Motor neuron (in vitro differentiated cells): ENCODE measurements around the gene STAP1. TPM values are rescaled to one million over a fixed set of nuclear protein-coding genes. Genes with fewer than 3 reads are reported as not detected.
"Not testable (repeated sequence)": the region's sequence is repeated elsewhere in the genome, so short reads cannot be mapped to it uniquely, and the experiment has no call there.

Source experiments
- ATAC-seq, 8 experiments: fragments of 200-7000 bp; cut with Tn5 transposase; replicated peaks in 6 of 8; 2 replicates each; pipeline ENCODE4 v1.8.0; 2021; ENCODE audit warnings: mild to moderate bottlenecking in 8 of 8, moderate library complexity in 8 of 8
- H3K27ac ChIP-seq, 2 donors: fragments of 250-450 bp; sonication (Bioruptor Pico); 2 replicates each; pipeline ENCODE4 v1.9.0; 2021; ENCODE audit warnings: antibody characterized with exemption in 2 of 2, mild to moderate bottlenecking in 2 of 2, moderate library complexity in 1 of 2
- H3K4me1 ChIP-seq, 2 donors: fragments of 250-450 bp; sonication (Bioruptor Pico); replicated peaks in 1 of 2; 2 replicates each; pipeline ENCODE4 v1.6.1; 2021; ENCODE audit warnings: antibody characterized with exemption in 2 of 2, mild to moderate bottlenecking in 2 of 2, moderate library complexity in 1 of 2
- H3K4me3 ChIP-seq, 5 donors: fragments of 250-450 bp; sonication (Bioruptor Pico); 2 replicates each; pipeline ENCODE4 v1.9.0; 2021; ENCODE audit warnings: antibody characterized with exemption in 5 of 5, mild to moderate bottlenecking in 5 of 5, moderate library complexity in 4 of 5
- WGBS, 10 experiments: fragments of 450-650 bp; shearing (Covaris generic); methylation state at CpG; one replicate each; pipeline ENCODE4 v1.0.0; 2022; 5-methylcytosine and 5-hydroxymethylcytosine counted together
- in situ Hi-C, 9 experiments: fragments of 400-800 bp; cut with MboI; loops; one replicate each; pipeline ENCODE4 v1.15.0; 2021; ENCODE audit warnings: low sequenced_read_pairs in 9 of 9, low pct_unique_long_range_greater_than_20kb in 2 of 9; ENCODE audit not compliant: unreplicated experiment in 9 of 9
- total RNA-seq, 8 experiments: library from RNA; unstranded; fragments of 300-600 nt; gene quantifications; 2 replicates each; pipeline versions ENCODE4 v1.2.3 to v1.2.4, GENCODE V29; 2022

STAP1 gene
- total RNA-seq, 8 experiments from 2014 or later: 0.05 to 0.50 (median 0.14) TPM; not detected in 5

- in situ Hi-C loops: no loop called here
- peak; percentile 96 to 99 (median 99) for ATAC-seq
- Histone ChIP-seq H3K4me3 (peak within 1 kb of the TSS; percentile 52 to 72 (median 57)), H3K4me1 (peaks cover 2 to 11% of the 10 kb centered on the region in 2 donors), H3K27ac (peak within 1 kb of the TSS; percentile 69 to 81)
- WGBS, 10 experiments: 0 to 40% (median 1%) methylated on average over 2 to 26 of the region's 53 CpGs; no CpG with 5 or more reads in 1 of the 10 experiments
Observed at GRCh38 chr4:67545199-67546003, 13.1 kb upstream of the STAP1 start, which contains the start of gene CENPC. CENPC (minus strand) TSS chr4:67545503; CDS start chr4:67545355, 148 bp downstream.

GRCh38 chr4:67546004-67546356 is 12.5 kb upstream of the STAP1 start:
- 0 to 60% (median 38%) methylated on average over 1 to 4 of the region's 4 CpGs for whole genome bisulfite sequencing, 10 experiments
- no peak for ATAC-seq
- Histone ChIP-seq H3K4me3 (peak overlapping the region; percentile 52 to 72 (median 57)), H3K27ac (no peak overlapping the region), H3K4me1 (peaks cover 2 to 11% of the 10 kb centered on the region in 2 donors)
- in situ Hi-C loops: no loop called here

GRCh38 chr4:67546971-67547370 is 11.6 kb upstream of the STAP1 start:
- Histone ChIP-seq H3K4me3 (no peak overlapping the region), H3K27ac (no peak overlapping the region), H3K4me1 (peaks cover 2 to 11% of the 10 kb centered on the region in 2 donors)
- in situ Hi-C loops: no loop called here
- WGBS, 10 experiments: 24 to 100% (median 77%) methylated on average over 1 to 4 of the region's 4 CpGs
- no peak for ATAC-seq

DNA sequence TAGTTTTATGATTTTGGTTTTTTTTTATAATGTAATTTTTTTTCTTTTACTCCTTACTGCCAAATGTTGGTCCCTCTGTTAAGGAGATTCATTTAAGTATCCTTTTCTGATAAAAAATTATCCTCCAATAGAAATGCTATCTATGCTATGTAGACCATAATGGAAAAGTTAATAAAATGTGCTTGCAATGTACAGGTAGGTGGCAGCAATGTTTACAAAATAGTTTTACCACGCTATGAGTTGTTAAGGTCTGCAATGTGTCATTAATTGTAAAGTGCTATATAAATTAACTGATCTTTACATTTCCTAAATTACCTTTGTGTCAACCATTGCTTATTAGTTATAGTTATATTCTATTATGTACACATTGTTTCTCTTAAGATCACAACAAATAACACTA is 9.4 kb upstream of the STAP1 start:
- 0 to 92% (median 82%) methylated on average over 1 of the region's 1 CpG; no CpG with 5 or more reads in 3 of the 10 experiments for WGBS, 10 experiments
- in situ Hi-C loops: no loop called here
- no peak overlapping the region for H3K4me3 ChIP-seq
- ATAC-seq: no peak
- H3K4me1 ChIP-seq: peaks cover 1 to 4% of the 10 kb centered on the region in 2 donors
- no peak overlapping the region for H3K27ac ChIP-seq

GRCh38 chr4:67550451-67550850 is 8.1 kb upstream of the STAP1 start:
- H3K4me3 ChIP-seq: no peak overlapping the region
- H3K4me1 ChIP-seq: peaks cover 0 to 3% of the 10 kb centered on the region in 2 donors
- in situ Hi-C loops: no loop called here
- no peak overlapping the region for H3K27ac ChIP-seq
- ATAC-seq: no peak

DNA sequence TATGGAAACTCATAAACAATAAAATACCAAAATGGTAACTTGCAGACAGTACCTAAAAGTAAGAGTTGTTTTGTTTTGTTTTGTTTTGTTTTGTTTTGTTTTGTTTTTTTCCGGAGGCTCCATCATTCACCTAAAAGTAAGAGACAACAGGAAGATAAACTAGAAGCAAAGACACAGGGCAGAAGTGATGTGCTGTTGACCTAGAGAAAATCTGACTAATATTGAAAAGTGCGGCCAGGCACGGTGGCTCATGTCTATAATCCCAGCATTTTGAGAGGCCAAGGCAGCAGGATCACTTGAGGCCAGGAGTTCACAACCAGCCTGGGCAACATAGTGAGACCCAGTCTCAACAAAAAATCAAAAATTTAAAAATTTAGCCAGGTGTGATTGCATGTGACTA is 7.7 kb upstream of the STAP1 start:
- Histone ChIP-seq H3K4me1 (peaks cover 0 to 3% of the 10 kb centered on the region in 2 donors), H3K4me3 (no peak overlapping the region), H3K27ac (no peak overlapping the region)
- WGBS, 10 experiments: 80 to 100% (median 93%) methylated on average over 1 to 3 of the region's 3 CpGs; no CpG with 5 or more reads in 2 of the 10 experiments
- no peak for ATAC-seq
- in situ Hi-C loops: no loop called here

DNA sequence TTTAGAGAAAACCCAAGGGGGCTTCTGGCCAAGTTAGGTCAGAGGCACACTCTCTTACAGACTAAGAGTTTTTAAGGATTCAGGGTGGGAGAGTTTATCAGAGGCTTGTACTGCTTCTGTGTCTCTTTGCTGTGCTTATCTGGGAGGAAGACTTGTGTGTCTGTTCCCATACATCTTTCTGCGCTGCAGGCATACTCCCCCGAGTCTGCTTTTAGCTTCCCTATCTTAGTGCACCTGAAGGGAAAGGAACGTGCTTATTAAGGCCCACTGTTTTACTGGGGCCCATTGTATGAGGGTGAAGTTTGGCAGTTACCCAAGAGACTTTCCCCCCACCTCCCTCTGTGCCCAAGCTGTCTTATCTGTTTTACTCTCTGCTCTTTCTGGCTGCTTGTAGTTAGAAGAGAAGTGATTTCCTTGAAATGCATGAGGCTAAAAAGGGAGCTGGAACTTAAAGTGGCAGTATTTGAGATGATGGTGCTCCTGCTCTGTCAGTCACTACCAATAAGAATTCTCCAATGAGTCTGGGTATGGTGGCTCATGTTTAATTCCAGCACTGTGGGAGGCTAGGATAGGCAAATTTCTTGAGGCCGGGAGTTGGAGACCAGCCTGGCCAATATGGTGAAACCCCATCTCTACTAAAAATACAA is 6.3 kb upstream of the STAP1 start:
- ATAC-seq, H3K4me3 ChIP-seq, H3K27ac ChIP-seq, H3K4me1 ChIP-seq, in situ Hi-C loops: not testable (repeated sequence)
- WGBS, 10 experiments: 74 to 100% (median 96%) methylated on average over 1 to 3 of the region's 4 CpGs; no CpG with 5 or more reads in 4 of the 10 experiments

DNA sequence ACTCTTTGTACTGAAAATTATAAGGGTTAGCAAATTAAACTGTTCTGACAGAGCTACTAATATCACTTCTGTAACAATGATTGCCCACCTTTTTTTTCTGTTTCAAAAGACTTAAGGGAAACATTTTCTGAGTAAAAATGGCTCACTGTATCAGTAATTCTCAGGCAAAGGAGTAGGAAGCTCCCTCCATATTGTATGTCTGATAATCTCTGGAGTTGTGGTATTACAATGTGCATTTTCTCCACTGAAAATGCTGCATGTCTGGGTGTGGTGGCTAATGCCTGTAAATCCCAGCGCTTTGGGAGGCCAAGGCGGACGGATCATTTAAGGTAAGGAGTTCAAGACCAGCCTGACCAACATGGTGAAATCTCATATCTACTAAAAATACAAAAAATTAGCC is 4.4 kb upstream of the STAP1 start:
- Histone ChIP-seq H3K4me1 (no peaks in the 10 kb centered on the region), H3K4me3 (no peak overlapping the region), H3K27ac (no peak overlapping the region)
- no peak for ATAC-seq
- WGBS, 10 experiments: 40 to 100% (median 90%) methylated on average over 1 to 3 of the region's 3 CpGs; no CpG with 5 or more reads in 3 of the 10 experiments
- in situ Hi-C loops: no loop called here

DNA sequence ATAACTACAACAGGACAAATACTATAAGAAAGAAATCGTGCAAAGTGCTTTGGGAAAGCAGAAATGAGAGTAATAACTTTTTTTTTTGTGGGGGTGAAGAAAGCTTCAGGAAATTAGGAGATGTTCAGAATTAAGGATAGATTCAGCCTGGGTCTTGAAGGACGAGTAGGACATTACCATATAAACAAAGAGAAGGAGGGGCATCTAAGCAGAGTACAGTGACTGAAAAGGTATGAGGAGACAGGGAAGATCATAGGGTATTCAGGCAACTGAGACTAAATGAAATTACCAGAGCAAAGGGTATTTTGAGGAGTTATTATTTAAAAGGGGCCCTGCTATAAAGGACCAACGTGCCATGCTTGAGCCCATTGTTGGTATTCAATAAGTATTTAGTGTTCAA is 3.1 kb upstream of the STAP1 start:
- no peak overlapping the region for H3K27ac ChIP-seq
- H3K4me3 ChIP-seq: no peak overlapping the region
- ATAC-seq: no peak
- no peaks in the 10 kb centered on the region for H3K4me1 ChIP-seq
- 0 to 80% (median 61%) methylated on average over 1 to 3 of the region's 3 CpGs; no CpG with 5 or more reads in 1 of the 10 experiments for WGBS, 10 experiments
- in situ Hi-C loops: no loop called here

- Histone ChIP-seq H3K27ac (no peak overlapping the region), H3K4me3 (no peak overlapping the region), H3K4me1 (no peaks in the 10 kb centered on the region)
- ATAC-seq: no peak
- WGBS, 10 experiments: 0 to 100% (median 65%) methylated on average over 1 to 2 of the region's 2 CpGs; no CpG with 5 or more reads in 1 of the 10 experiments
- in situ Hi-C loops: no loop called here
Observed at GRCh38 chr4:67556436-67556835, 2.1 kb upstream of the STAP1 start.

DNA sequence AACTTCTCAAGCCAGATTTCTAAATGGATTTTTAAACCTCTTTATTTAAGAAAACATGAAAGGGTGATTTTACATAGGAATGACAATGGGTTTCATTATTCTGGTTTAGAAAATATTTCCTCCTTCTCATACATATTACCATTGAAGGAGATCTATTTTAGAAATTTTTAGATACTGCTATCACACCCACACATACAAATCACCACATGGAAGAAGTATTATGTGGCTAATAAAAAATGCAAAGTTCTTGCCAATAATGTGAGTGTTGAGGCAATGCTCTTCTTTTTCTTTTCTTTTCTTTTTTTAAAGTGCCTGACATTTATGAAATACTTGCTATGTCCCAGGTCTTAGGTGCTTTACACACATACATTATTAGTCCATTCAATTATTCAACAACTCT is 6.8 kb downstream of the STAP1 start:
- in situ Hi-C loops: no loop called here
- H3K4me1 ChIP-seq: no peaks in the 10 kb centered on the region
- H3K27ac ChIP-seq: no peak overlapping the region
- no peak overlapping the region for H3K4me3 ChIP-seq
- peak in 1 of 8 experiments; percentile 29 for ATAC-seq

DNA sequence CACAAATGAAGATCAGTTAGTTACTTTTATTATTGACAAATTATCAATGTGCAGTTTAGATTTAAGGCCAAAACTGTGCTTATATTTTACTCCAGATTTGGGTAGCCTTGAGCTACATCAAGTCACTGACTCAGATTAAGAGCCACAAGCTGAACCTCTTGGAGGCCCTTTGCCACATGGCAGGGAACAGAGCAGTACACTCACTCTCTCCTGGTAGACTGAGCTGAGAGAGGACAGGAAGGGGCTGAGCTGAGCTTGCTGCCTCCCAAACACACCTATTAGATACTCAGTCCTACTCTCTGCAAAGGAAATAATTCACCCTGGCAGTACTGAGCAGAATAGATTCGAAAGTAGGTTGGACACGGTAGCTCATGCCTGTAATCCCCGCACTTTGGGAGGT is 7.8 kb downstream of the STAP1 start:
- H3K4me1 ChIP-seq: no peaks in the 10 kb centered on the region
- no peak overlapping the region for H3K27ac ChIP-seq
- H3K4me3 ChIP-seq: no peak overlapping the region
- ATAC-seq: no peak
- in situ Hi-C loops: no loop called here
- WGBS, 10 experiments: 37 to 100% (median 95%) methylated on average over 1 to 3 of the region's 3 CpGs; no CpG with 5 or more reads in 2 of the 10 experiments

- in situ Hi-C loops: no loop called here
- WGBS, 10 experiments: 46 to 100% (median 80%) methylated on average over 1 to 2 of the region's 2 CpGs; no CpG with 5 or more reads in 2 of the 10 experiments
- ATAC-seq: peak in 2 of 8 experiments; percentile 33 to 67
- H3K4me1 ChIP-seq: no peaks in the 10 kb centered on the region
- no peak overlapping the region for H3K27ac ChIP-seq
- H3K4me3 ChIP-seq: no peak overlapping the region
Observed at GRCh38 chr4:67568820-67569219, 10.3 kb downstream of the STAP1 start.
